HCT116 (cell line): ENCODE results near the gene SCN2A.

Experiments used
- CEBPB ChIP-seq: IDR thresholded peaks from 2 replicates; pipeline ENCODE4 v1.6.1; 2012; ENCODE audit warnings: low read depth
- CTCF ChIP-seq, 3 experiments: fragments of 200-600 bp in 1 of 3; sonication (generic) in 1 of 3; IDR thresholded peaks in 2 of 3; conservative IDR thresholded peaks in 1 of 3; 2 replicates each; pipeline ENCODE4 v1.5.1; 2012 to 2017; ENCODE audit warnings: low read depth in 2 of 3, low read length in 2 of 3, antibody characterized with exemption in 1 of 3, borderline replicate concordance in 1 of 3, control low read depth in 1 of 3, mild to moderate bottlenecking in 1 of 3, mixed read lengths in 1 of 3, mixed run types in 1 of 3, moderate library complexity in 1 of 3; ENCODE audit not compliant: insufficient read depth in 1 of 3
- EZH2 ChIP-seq: fragments of 200-600 bp; sonication (generic); IDR thresholded peaks from 2 replicates; pipeline ENCODE4 v1.6.1; 2017; ENCODE audit warnings: antibody characterized with exemption, mixed run types
- EZH2phosphoT487 ChIP-seq: fragments of 200-600 bp; IDR thresholded peaks from 2 replicates; pipeline ENCODE4 v1.6.1; 2018; ENCODE audit warnings: antibody characterized with exemption, borderline replicate concordance
- POLR2A ChIP-seq: IDR thresholded peaks from 2 replicates; pipeline ENCODE4 v1.7.0; 2011; ENCODE audit warnings: borderline replicate concordance; ENCODE audit not compliant: insufficient read depth, insufficient read length; ENCODE audit errors: extremely low read depth
- POLR2AphosphoS5 ChIP-seq: IDR thresholded peaks from 2 replicates; pipeline ENCODE4 v1.6.1; 2011; ENCODE audit warnings: mild to moderate bottlenecking, low read depth, low read length, moderate library complexity
- RAD21 ChIP-seq: IDR thresholded peaks from 2 replicates; pipeline ENCODE4 v1.6.1; 2012; ENCODE audit warnings: low read depth, mild to moderate bottlenecking
- SIN3A ChIP-seq: IDR thresholded peaks from 2 replicates; pipeline ENCODE4 v1.6.1; 2012; ENCODE audit warnings: low read depth
- YY1 ChIP-seq: IDR thresholded peaks from 2 replicates; pipeline ENCODE4 v1.6.1; 2011; ENCODE audit warnings: low read length, low read depth, moderate library complexity, mild to moderate bottlenecking; ENCODE audit not compliant: insufficient replicate concordance; ENCODE audit errors: extremely low read depth
- ZNF274 ChIP-seq: fragments of 200-500 bp; sonication (Bioruptor generic); IDR thresholded peaks from 2 replicates; pipeline ENCODE4 v1.6.1; 2014; ENCODE audit warnings: mild to moderate bottlenecking, low read depth, low read length, inconsistent platforms

GRCh38 chr2:165307317-165307716 is 68.1 kb downstream of the SCN2A start:
- TF ChIP-seq RAD21 (no peak), EZH2 (no peak), YY1 (no peak), EZH2phosphoT487 (no peak), CTCF (IDR thresholded peaks at IDR 0.05 in 2 of 3, conservative IDR thresholded peaks at IDR 0.05 in 1 of 3; ENCODE audit: borderline replicate concordance in 1 of 3, insufficient read depth in 1 of 3, low read depth in 2 of 3, low read length in 2 of 3) (no peak), POLR2A (no peak), POLR2AphosphoS5 (no peak), ZNF274 (no peak), SIN3A (no peak), CEBPB (no peak)
